HG03457 (cell line): Measurements from ENCODE around the gene NAGS.
"Not testable (repeated sequence)": the region's sequence is repeated elsewhere in the genome, so short reads cannot be mapped to it uniquely, and the experiment has no call there.

Source experiments
- ATAC-seq: cut with Tn5 transposase; IDR thresholded peaks from one replicate; pipeline ENCODE4 v1.9.1; 2021; ENCODE audit warnings: moderate number of reproducible peaks; ENCODE audit not compliant: unreplicated experiment

The NAGS gene

GRCh38 chr17:44004077-44004760 lies at the start of gene NAGS:
TSS of gene NAGS (plus strand) at chr17:44004622. CDS start at chr17:44004664, 42 bp downstream.
- no peak for ATAC-seq

GRCh38 chr17:43956222-43956621 lies 48.2 kb upstream of the NAGS start:
- no peak for ATAC-seq

- no peak for ATAC-seq
These were observed 45.6 kb upstream of the NAGS start for GRCh38 chr17:43958748-43959352.

- not testable (repeated sequence) for ATAC-seq
These were observed 43.1 kb upstream of the NAGS start for GRCh38 chr17:43961292-43961691.

- ATAC-seq = no peak
These were observed 42.5 kb upstream of the NAGS start for GRCh38 chr17:43961954-43962353.

GRCh38 chr17:43962479-43962878 lies 41.9 kb upstream of the NAGS start:
- ATAC-seq = no peak

- no peak for ATAC-seq
These were observed 38.1 kb upstream of the NAGS start for GRCh38 chr17:43966276-43966675.

- no peak for ATAC-seq
These were observed 37.1 kb upstream of the NAGS start for GRCh38 chr17:43967251-43967875.

GRCh38 chr17:43970366-43970765 lies 34.1 kb upstream of the NAGS start:
- ATAC-seq = no peak

- ATAC-seq = not testable (repeated sequence)
These were observed 33.0 kb upstream of the NAGS start for GRCh38 chr17:43971436-43971835.

- not testable (repeated sequence) for ATAC-seq
These were observed 31.8 kb upstream of the NAGS start for GRCh38 chr17:43972444-43973212.

GRCh38 chr17:43974382-43975266 lies 29.8 kb upstream of the NAGS start:
- ATAC-seq = no peak

- ATAC-seq = no peak
These were observed 28.5 kb upstream of the NAGS start for GRCh38 chr17:43975898-43976297.

- no peak for ATAC-seq
These were observed 27.2 kb upstream of the NAGS start for GRCh38 chr17:43976963-43977837.

GRCh38 chr17:43978078-43978477 lies 26.3 kb upstream of the NAGS start:
- ATAC-seq = no peak

- ATAC-seq = no peak
These were observed 25.4 kb upstream of the NAGS start for GRCh38 chr17:43979011-43979410.

- ATAC-seq = no peak
These were observed 24.8 kb upstream of the NAGS start for GRCh38 chr17:43979671-43980070.

GRCh38 chr17:43982171-43982570 lies 22.3 kb upstream of the NAGS start:
- ATAC-seq = no peak

- no peak for ATAC-seq
These were observed 21.3 kb upstream of the NAGS start for GRCh38 chr17:43983196-43983514.
